SH-SY5Y (cell line): ENCODE data around the gene DACH2.

Experiments used
- GATA2 ChIP-seq: IDR thresholded peaks from 2 replicates; pipeline ENCODE4 v1.6.1; 2011; ENCODE audit warnings: mild to moderate bottlenecking, low read depth, low read length
- GATA3 ChIP-seq: IDR thresholded peaks from 2 replicates; pipeline ENCODE4 v1.6.1; 2011; ENCODE audit warnings: low read depth, mild to moderate bottlenecking, low read length, moderate library complexity

GRCh38 chrX:86322913-86323312 is 174.7 kb downstream of the DACH2 start:
- no peak for TF ChIP-seq GATA2
- no peak for TF ChIP-seq GATA3
